HL-60 (cell line): ENCODE measurements around the gene NUDT22.

Source experiments
- DNase-seq, 2 experiments: peaks; one replicate each; pipeline ENCODE4 v3.0.0-alpha.2; 2010 to 2020; ENCODE audit warnings: low read depth in 1 of 2, low spot score in 1 of 2
- H3K27ac ChIP-seq: fragments of 250-450 bp; sonication (Bioruptor Pico); replicated peaks from 2 replicates; pipeline ENCODE4 v1.5.1; 2020; ENCODE audit warnings: mild to moderate bottlenecking, moderate library complexity
- H3K27me3 ChIP-seq: fragments of 250-450 bp; sonication (Bioruptor Pico); 2 replicates; pipeline ENCODE4 v1.5.1; 2021; ENCODE audit warnings: mild to moderate bottlenecking, moderate library complexity; ENCODE audit not compliant: insufficient read depth, poor library complexity, severe bottlenecking
- H3K4me3 ChIP-seq: replicated peaks from 2 replicates; pipeline ENCODE4 v1.5.1; 2011; ENCODE audit warnings: mild to moderate bottlenecking, control low read depth, low read length; ENCODE audit not compliant: insufficient read depth
- CTCF ChIP-seq: IDR thresholded peaks from one replicate; pipeline ENCODE4 v1.5.1; 2011; ENCODE audit warnings: low read length, control low read depth, inconsistent platforms; ENCODE audit not compliant: insufficient read depth
- GABPA ChIP-seq: IDR thresholded peaks from 2 replicates; pipeline ENCODE4 v1.6.1; 2012; ENCODE audit warnings: low read depth
- POLR2AphosphoS5 ChIP-seq: IDR thresholded peaks from 2 replicates; pipeline ENCODE4 v1.6.1; 2012; ENCODE audit warnings: low read depth
- SPI1 ChIP-seq: IDR thresholded peaks from 2 replicates; pipeline ENCODE4 v1.6.1; 2012; ENCODE audit warnings: low read depth, mild to moderate bottlenecking, borderline replicate concordance
- long read RNA-seq: library from polyadenylated mRNA; unstranded; transcript quantifications from one replicate; pipeline ENCODE4 v2.0.0, GENCODE V29; 2020
- TF ChIP-seq, protein P1 (sequence below): IDR thresholded peaks from 2 replicates; pipeline ENCODE4 v1.6.1; 2012; ENCODE audit warnings: low read depth; ENCODE audit not compliant: insufficient replicate concordance

The NUDT22 gene, protein sequence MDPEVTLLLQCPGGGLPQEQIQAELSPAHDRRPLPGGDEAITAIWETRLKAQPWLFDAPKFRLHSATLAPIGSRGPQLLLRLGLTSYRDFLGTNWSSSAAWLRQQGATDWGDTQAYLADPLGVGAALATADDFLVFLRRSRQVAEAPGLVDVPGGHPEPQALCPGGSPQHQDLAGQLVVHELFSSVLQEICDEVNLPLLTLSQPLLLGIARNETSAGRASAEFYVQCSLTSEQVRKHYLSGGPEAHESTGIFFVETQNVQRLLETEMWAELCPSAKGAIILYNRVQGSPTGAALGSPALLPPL
- long read RNA-seq, transcript NUDT22-204 (5 exons, 986 nt), result minor isoform, 5 of 74 reads
- long read RNA-seq, transcript NUDT22-201 (6 exons, 1,094 nt), result major isoform, 24 of 74 reads
- long read RNA-seq, partial matches to known transcripts, result 38 of 74 reads
- long read RNA-seq, other reads (novel, unspliced or antisense), result 7 of 74 reads

DNA sequence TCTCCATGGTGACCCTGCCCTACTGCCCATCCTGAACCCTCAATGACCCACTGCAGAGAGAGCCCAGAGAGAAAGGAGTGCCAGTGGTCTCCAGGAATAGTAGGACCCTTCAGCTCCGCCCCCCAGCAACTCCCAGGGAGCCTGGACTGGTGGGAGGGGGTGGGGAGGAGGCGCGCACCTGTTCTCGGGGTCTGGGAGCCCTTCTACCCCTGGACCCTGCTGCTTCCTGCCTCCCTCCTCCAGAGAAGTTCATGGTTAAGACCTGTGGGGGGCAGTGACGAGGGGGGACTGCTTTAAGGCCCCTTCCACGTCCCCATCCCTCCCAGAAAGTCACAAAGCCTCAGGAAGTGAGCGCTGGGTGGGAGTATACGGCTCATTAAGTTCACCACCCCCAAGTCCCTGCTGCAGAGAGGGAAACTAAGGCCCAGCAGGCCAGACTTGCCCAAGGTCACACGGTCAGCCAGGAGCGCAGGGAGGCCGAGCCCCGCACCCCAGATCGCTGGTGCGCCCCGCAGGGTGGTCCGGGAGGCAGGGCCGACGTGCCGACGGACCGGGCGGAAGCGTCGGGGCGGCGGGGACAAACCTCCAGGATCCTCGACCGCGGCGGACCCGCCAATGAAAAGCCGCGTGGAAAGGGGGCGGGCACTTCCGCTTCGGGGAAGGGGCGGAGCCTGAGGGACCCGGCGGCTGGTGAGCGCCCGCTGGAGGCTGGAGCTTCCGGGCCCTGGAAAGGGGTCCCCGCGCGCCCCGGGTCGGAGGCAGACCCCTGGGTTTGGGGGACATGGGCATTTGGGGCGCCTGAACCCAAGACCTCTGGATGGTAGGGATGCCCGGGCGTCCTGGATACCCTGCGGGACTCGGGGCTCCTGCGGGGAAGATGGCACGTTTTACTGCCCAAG is at the start of gene NUDT22, which contains the start of gene TRPT1:
Gene NUDT22 (plus strand): TSS at position 667 of the 899 bp plus-strand sequence. CDS start 379 bp downstream, outside the sequence.
Gene TRPT1 (minus strand): TSS at position 579 of the 899 bp plus-strand sequence. CDS start 326 bp downstream, at position 253.
- peak; percentile 19 for TF ChIP-seq CTCF
- peak; percentile 91 for TF ChIP-seq SPI1
- TF ChIP-seq GABPA, result peak; percentile 77
- TF ChIP-seq, protein P1, sequence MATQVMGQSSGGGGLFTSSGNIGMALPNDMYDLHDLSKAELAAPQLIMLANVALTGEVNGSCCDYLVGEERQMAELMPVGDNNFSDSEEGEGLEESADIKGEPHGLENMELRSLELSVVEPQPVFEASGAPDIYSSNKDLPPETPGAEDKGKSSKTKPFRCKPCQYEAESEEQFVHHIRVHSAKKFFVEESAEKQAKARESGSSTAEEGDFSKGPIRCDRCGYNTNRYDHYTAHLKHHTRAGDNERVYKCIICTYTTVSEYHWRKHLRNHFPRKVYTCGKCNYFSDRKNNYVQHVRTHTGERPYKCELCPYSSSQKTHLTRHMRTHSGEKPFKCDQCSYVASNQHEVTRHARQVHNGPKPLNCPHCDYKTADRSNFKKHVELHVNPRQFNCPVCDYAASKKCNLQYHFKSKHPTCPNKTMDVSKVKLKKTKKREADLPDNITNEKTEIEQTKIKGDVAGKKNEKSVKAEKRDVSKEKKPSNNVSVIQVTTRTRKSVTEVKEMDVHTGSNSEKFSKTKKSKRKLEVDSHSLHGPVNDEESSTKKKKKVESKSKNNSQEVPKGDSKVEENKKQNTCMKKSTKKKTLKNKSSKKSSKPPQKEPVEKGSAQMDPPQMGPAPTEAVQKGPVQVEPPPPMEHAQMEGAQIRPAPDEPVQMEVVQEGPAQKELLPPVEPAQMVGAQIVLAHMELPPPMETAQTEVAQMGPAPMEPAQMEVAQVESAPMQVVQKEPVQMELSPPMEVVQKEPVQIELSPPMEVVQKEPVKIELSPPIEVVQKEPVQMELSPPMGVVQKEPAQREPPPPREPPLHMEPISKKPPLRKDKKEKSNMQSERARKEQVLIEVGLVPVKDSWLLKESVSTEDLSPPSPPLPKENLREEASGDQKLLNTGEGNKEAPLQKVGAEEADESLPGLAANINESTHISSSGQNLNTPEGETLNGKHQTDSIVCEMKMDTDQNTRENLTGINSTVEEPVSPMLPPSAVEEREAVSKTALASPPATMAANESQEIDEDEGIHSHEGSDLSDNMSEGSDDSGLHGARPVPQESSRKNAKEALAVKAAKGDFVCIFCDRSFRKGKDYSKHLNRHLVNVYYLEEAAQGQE, result no peak
- peak; percentile 58; the same call in 1 of the 2 replicates for TF ChIP-seq POLR2AphosphoS5
- H3K27me3 ChIP-seq, result no peaks in the 10 kb centered on the region
- DNase-seq, result peak; percentile 85 to 92
- H3K27ac ChIP-seq, result peak within 1 kb of the TSS; percentile 78
- peak within 1 kb of the TSS; percentile 71 for H3K4me3 ChIP-seq

DNA sequence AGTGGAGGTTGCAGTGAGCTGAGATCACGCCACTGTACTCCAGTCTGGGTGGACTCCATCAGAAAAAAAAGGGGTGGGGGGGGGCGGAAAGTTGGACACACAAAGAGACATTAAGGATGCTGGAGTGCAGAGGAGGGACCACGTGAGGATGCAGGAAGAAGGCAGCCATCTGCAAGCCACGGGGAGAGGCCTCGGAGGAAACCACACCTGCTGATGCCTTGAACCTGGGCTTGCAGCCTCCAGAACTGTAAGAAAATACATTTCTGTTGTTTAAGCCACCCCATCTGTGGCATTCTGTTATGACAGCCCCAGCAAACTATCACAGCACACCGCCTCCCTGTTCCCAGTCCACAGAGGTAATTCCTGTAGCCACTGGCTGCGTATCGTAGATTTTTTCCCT is 49.3 kb upstream of the NUDT22 start:
- DNase-seq, result no peak
- no peak overlapping the region for H3K27ac ChIP-seq
- no peak for TF ChIP-seq POLR2AphosphoS5
- TF ChIP-seq, protein P1, result no peak
- TF ChIP-seq CTCF, result no peak
- TF ChIP-seq GABPA, result no peak
- no peak for TF ChIP-seq SPI1
- no peak overlapping the region for H3K4me3 ChIP-seq
- no peaks in the 10 kb centered on the region for H3K27me3 ChIP-seq

DNA sequence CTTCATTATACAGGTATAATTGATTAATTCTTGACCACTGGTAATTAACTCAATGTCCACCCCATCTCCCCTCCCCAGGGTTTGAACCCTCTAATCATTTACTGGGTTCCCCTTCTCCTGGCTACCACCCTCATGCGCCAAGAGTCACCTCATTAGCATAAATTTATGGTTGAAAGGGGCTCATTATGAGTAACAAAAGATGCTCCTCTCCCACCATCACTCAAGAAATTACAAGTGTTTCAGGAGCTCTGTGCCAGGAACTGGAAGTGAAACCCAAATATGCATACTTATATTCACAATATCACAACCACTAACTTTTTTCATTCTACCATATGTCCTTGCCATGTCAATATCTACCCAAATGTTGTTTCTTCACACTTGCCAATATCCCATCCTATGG is 47.9 kb upstream of the NUDT22 start:
- H3K27me3 ChIP-seq, result no peaks in the 10 kb centered on the region
- H3K27ac ChIP-seq, result no peak overlapping the region
- H3K4me3 ChIP-seq, result no peak overlapping the region
- no peak for TF ChIP-seq GABPA
- no peak for DNase-seq
